HG03108 (cell line): ENCODE data around the gene PNPLA6.
"Not testable (repeated sequence)": the region's sequence is repeated elsewhere in the genome, so short reads cannot be mapped to it uniquely, and the experiment has no call there.

ENCODE experiments used
- ATAC-seq: cut with Tn5 transposase; IDR thresholded peaks from one replicate; pipeline ENCODE4 v1.9.1; 2021; ENCODE audit warnings: moderate library complexity; ENCODE audit not compliant: unreplicated experiment

Gene PNPLA6

GRCh38 chr19:7550987-7551761 lies 15.7 kb downstream of the PNPLA6 start:
- ATAC-seq, result no peak

GRCh38 chr19:7552781-7553180 lies 17.3 kb downstream of the PNPLA6 start:
- no peak for ATAC-seq

GRCh38 chr19:7554565-7554964 lies 19.0 kb downstream of the PNPLA6 start:
- ATAC-seq, result no peak

GRCh38 chr19:7554990-7555864 lies 19.7 kb downstream of the PNPLA6 start:
- no peak for ATAC-seq

GRCh38 chr19:7556696-7557315 lies 21.3 kb downstream of the PNPLA6 start:
- ATAC-seq, result no peak

GRCh38 chr19:7558667-7559066 lies 23.1 kb downstream of the PNPLA6 start:
- ATAC-seq, result no peak

- no peak for ATAC-seq
These were observed 23.6 kb downstream of the PNPLA6 start for GRCh38 chr19:7559102-7559501.

GRCh38 chr19:7560255-7560654 lies 24.7 kb downstream of the PNPLA6 start:
- ATAC-seq, result no peak

- no peak for ATAC-seq
These were observed 25.8 kb downstream of the PNPLA6 start for GRCh38 chr19:7561325-7561724.

GRCh38 chr19:7562646-7563393 lies 27.3 kb downstream of the PNPLA6 start:
- ATAC-seq, result no peak

GRCh38 chr19:7564866-7565265 lies 29.3 kb downstream of the PNPLA6 start:
- ATAC-seq, result no peak

GRCh38 chr19:7565332-7565731 lies 29.8 kb downstream of the PNPLA6 start:
- ATAC-seq, result no peak

- ATAC-seq, result no peak
These were observed 35.2 kb downstream of the PNPLA6 start for GRCh38 chr19:7570761-7571160.

GRCh38 chr19:7575434-7576040 lies 40.0 kb downstream of the PNPLA6 start:
- no peak for ATAC-seq

GRCh38 chr19:7577422-7577821 lies 41.9 kb downstream of the PNPLA6 start:
- ATAC-seq, result not testable (repeated sequence)

- ATAC-seq, result no peak
These were observed 42.6 kb downstream of the PNPLA6 start for GRCh38 chr19:7578127-7578526.

- ATAC-seq, result no peak
These were observed 43.7 kb downstream of the PNPLA6 start for GRCh38 chr19:7579182-7579581.

GRCh38 chr19:7582446-7582845 lies 46.9 kb downstream of the PNPLA6 start:
- ATAC-seq, result no peak

- no peak for ATAC-seq
These were observed 54.3 kb downstream of the PNPLA6 start for GRCh38 chr19:7589822-7590221.

GRCh38 chr19:7590256-7590655 lies 54.7 kb downstream of the PNPLA6 start:
- no peak for ATAC-seq
